K562 (cell line): Measurements from ENCODE around the gene COL1A2. TPM values are rescaled to one million over a fixed set of nuclear protein-coding genes. Genes with fewer than 3 reads are reported as not detected.

Experiments used
- ATAC-seq: fragments of 200-7000 bp; cut with Tn5 transposase; 3 replicates; pipeline ENCODE4 v1.9.1; 2020; ENCODE audit warnings: moderate library complexity
- BruUV-seq: library from RNA; stranded (reverse); fragments of 400-500 nt; replicated peaks from 2 replicates; lab custom pipeline; 2021; lab: Mats Ljungman, UMichigan
- CTCF ChIA-PET: fragments of 300-600 bp; formaldehyde crosslinking; extraction: SDS; loops from one replicate; lab custom pipeline; 2021; ENCODE audit warnings: low intra/inter-chr PET ratio; lab: Yijun Ruan, JAX
- POLR2A ChIA-PET: fragments of 300-600, 350-650 bp; sonication (Branson Sonifier 250); formaldehyde crosslinking; extraction: SDS; loops from one replicate; lab custom pipeline; 2021; ENCODE audit warnings: antibody characterized with exemption, inconsistent platforms; lab: Yijun Ruan, JAX
- DNase-seq, 4 experiments: peaks; one replicate each; pipeline versions ENCODE4 v3.0.0 to v3.0.0-alpha.2; 2011 to 2018; ENCODE audit warnings: low spot score in 3 of 4, mixed read lengths in 3 of 4; ENCODE audit errors: extremely low read depth in 1 of 4
- FAIRE-seq: peaks from 2 replicates; lab custom pipeline; 2011; peaks lifted over from hg19 to GRCh38; lab: Jason Lieb, UNC
- H2AFZ ChIP-seq: 2 replicates; pipeline ENCODE4 v1.6.0; 2011; ENCODE audit warnings: low read depth, low read length, control low read depth, inconsistent platforms
- H3K27ac ChIP-seq: fragments of 200-600 bp; 3 replicates; pipeline ENCODE4 v1.8.0; 2011; ENCODE audit warnings: low read depth, mild to moderate bottlenecking, control low read depth, inconsistent platforms, low read length, moderate library complexity, mixed read lengths; ENCODE audit errors: extremely low read depth
- H3K27me3 ChIP-seq, 2 experiments: fragments of 300-600 bp in 1 of 2; 2 replicates in 1 of 2; 3 replicates in 1 of 2; pipeline versions ENCODE4 v1.6.0 to v1.8.0; 2011; ENCODE audit warnings: inconsistent platforms in 2 of 2, low read length in 2 of 2, mild to moderate bottlenecking in 1 of 2, mixed read lengths in 1 of 2, moderate library complexity in 1 of 2; ENCODE audit not compliant: control insufficient read depth in 2 of 2, insufficient read depth in 2 of 2
- H3K36me3 ChIP-seq: fragments of 300-600 bp; 3 replicates; pipeline ENCODE4 v1.8.0; 2011; ENCODE audit warnings: mild to moderate bottlenecking, low read length, inconsistent platforms; ENCODE audit not compliant: control insufficient read depth, insufficient read depth
- H3K4me1 ChIP-seq, 2 experiments: fragments of 200-600 bp in 1 of 2; replicated peaks in 1 of 2; 2 replicates in 1 of 2; 3 replicates in 1 of 2; pipeline versions ENCODE4 v1.5.1 to v1.8.0; 2011; ENCODE audit warnings: inconsistent platforms in 2 of 2, low read length in 2 of 2, mild to moderate bottlenecking in 1 of 2, mixed read lengths in 1 of 2, moderate library complexity in 1 of 2; ENCODE audit not compliant: control insufficient read depth in 2 of 2, insufficient read depth in 2 of 2
- H3K4me2 ChIP-seq: 2 replicates; pipeline ENCODE4 v1.6.1; 2011; ENCODE audit warnings: low read length, control low read depth, inconsistent platforms, mixed read lengths; ENCODE audit not compliant: insufficient read depth
- H3K4me3 ChIP-seq: fragments of 200-600 bp; sonication (generic), shearing (Covaris generic); 2 replicates; pipeline ENCODE4 v1.5.1; 2016; ENCODE audit warnings: control low read depth, inconsistent platforms
- H3K79me2 ChIP-seq: fragments of 200-600 bp; 3 replicates; pipeline ENCODE4 v1.8.0; 2011; ENCODE audit warnings: low read length, inconsistent platforms; ENCODE audit not compliant: control insufficient read depth, insufficient read depth
- H3K9ac ChIP-seq, 2 experiments: 2 replicates each; pipeline versions ENCODE4 v1.6.0 to v1.6.1; 2011; ENCODE audit warnings: low read depth in 2 of 2, low read length in 2 of 2, control low read depth in 1 of 2, inconsistent platforms in 1 of 2, mild to moderate bottlenecking in 1 of 2, mixed read lengths in 1 of 2; ENCODE audit not compliant: insufficient read depth in 1 of 2
- H3K9me1 ChIP-seq: one replicate; pipeline ENCODE4 v1.6.0; 2011; ENCODE audit warnings: inconsistent platforms, mild to moderate bottlenecking, low read length, moderate library complexity; ENCODE audit not compliant: control insufficient read depth, insufficient read depth
- H3K9me3 ChIP-seq: replicated peaks from 2 replicates; pipeline ENCODE4 v1.5.1; 2011; ENCODE audit warnings: low read depth, low read length, inconsistent platforms; ENCODE audit not compliant: control insufficient read depth, insufficient read depth
- H4K20me1 ChIP-seq: replicated peaks from 2 replicates; pipeline ENCODE4 v1.6.1; 2011; ENCODE audit warnings: low read length, inconsistent platforms, mixed read lengths; ENCODE audit not compliant: control insufficient read depth, insufficient read depth
- AFF4 ChIP-seq: sonication (generic); formaldehyde crosslinking; IDR thresholded peaks from 2 replicates; pipeline ENCODE4 v1.8.0; 2023; ENCODE audit warnings: mild to moderate bottlenecking, missing genetic modification reagents
- FOS ChIP-seq: IDR thresholded peaks from 3 replicates; pipeline ENCODE4 v1.6.1; 2011; ENCODE audit not compliant: insufficient read length; ENCODE audit errors: extremely low read depth
- FOXA3 ChIP-seq, 2 experiments: fragments of 450-650 bp in 1 of 2; sonication (generic) in 1 of 2; formaldehyde crosslinking; IDR thresholded peaks in 1 of 2; conservative IDR thresholded peaks in 1 of 2; 2 replicates each; pipeline versions ENCODE4 v1.4.0 to v1.8.0; 2020 to 2022; ENCODE audit warnings: mild to moderate bottlenecking in 2 of 2, missing genetic modification reagents in 1 of 2
- FUS ChIP-seq: fragments of 200-400 bp; formaldehyde crosslinking; optimal IDR thresholded peaks from 2 replicates; pipeline ENCODE3; 2017; ENCODE audit warnings: low read depth, low read length
- HCFC1 ChIP-seq: IDR thresholded peaks from 2 replicates; pipeline ENCODE4 v1.6.1; 2012; ENCODE audit warnings: low read depth, low read length, improper control_type of control experiment
- JUNB ChIP-seq: fragments of 450-650 bp; formaldehyde crosslinking; conservative IDR thresholded peaks from 2 replicates; pipeline ENCODE4 v1.4.0; 2020; ENCODE audit warnings: mild to moderate bottlenecking
- NBN ChIP-seq: fragments of 450-650 bp; IDR thresholded peaks from 2 replicates; pipeline ENCODE4 v1.6.1; 2016; ENCODE audit warnings: low read depth, mild to moderate bottlenecking
- NFYB ChIP-seq: IDR thresholded peaks from 2 replicates; pipeline ENCODE4 v1.6.1; 2011; ENCODE audit warnings: mild to moderate bottlenecking, moderate library complexity; ENCODE audit not compliant: insufficient read length; ENCODE audit errors: extremely low read depth
- POLR2A ChIP-seq: fragments of 450-650 bp; conservative IDR thresholded peaks from 2 replicates; pipeline ENCODE4 v1.6.1; 2016
- POLR3A ChIP-seq: IDR thresholded peaks from 2 replicates; pipeline ENCODE4 v1.6.1; 2011; ENCODE audit warnings: borderline replicate concordance, mild to moderate bottlenecking, moderate library complexity; ENCODE audit not compliant: insufficient read length, insufficient read depth; ENCODE audit errors: extremely low read depth
- POU5F1 ChIP-seq: fragments of 150-350 bp; IDR thresholded peaks from 2 replicates; pipeline ENCODE4 v1.6.1; 2014; ENCODE audit warnings: borderline replicate concordance, low read length, low read depth, mild to moderate bottlenecking; ENCODE audit not compliant: partially characterized antibody
- RBM14 ChIP-seq: fragments of 200-400 bp; formaldehyde crosslinking; IDR thresholded peaks from 2 replicates; pipeline ENCODE4 v1.6.1; 2018; ENCODE audit warnings: low read depth, mild to moderate bottlenecking, low read length, moderate library complexity, borderline replicate concordance; ENCODE audit not compliant: insufficient read depth
- RBM22 ChIP-seq: fragments of 200-400 bp; formaldehyde crosslinking; IDR thresholded peaks from 2 replicates; pipeline ENCODE4 v1.6.1; 2018; ENCODE audit warnings: low read length, low read depth; ENCODE audit not compliant: poor library complexity, severe bottlenecking
- WGBS: fragments of 100-300 bp; shearing (Covaris generic); methylation state at CpG from one replicate; pipeline ENCODE4 v1.1.6; 2016; ENCODE audit warnings: low coverage, mixed read lengths; ENCODE audit not compliant: insufficient coverage; ENCODE audit errors: missing lambda C conversion rate; 5-methylcytosine and 5-hydroxymethylcytosine counted together
- in situ Hi-C: fragments of 300-500 bp; cut with MboI; formaldehyde crosslinking; loops from 4 replicates; pipeline ENCODE4 v1.15.0; 2018; ENCODE audit warnings: inconsistent platforms, mixed read lengths
- intact Hi-C: fragments of 100-400 bp; cut with micrococcal nuclease; formaldehyde crosslinking; loops from 2 replicates; pipeline ENCODE4 v1.14.2; 2022
- polyA plus RNA-seq, 8 experiments: library from polyadenylated mRNA; depleted of rRNA in 4 of 8; stranded (reverse) in 5 of 8; unstranded in 3 of 8; fragments of >200 nt; fragmentation: Nextera tagmentation in 2 of 8; fragmentation: Illumina TruSeq in 1 of 8; extraction: Ambion mirVana in 2 of 8; extraction: Trizol in 1 of 8; gene quantifications; 2 replicates each; pipeline versions ENCODE4 v1.2.1 to v1.2.3, GENCODE V29; 2011 to 2014; ENCODE audit warnings: inconsistent platforms in 1 of 8, missing spikeins in 1 of 8
- total RNA-seq, 7 experiments: library from RNA; depleted of rRNA in 6 of 7; stranded (reverse); fragments of >200 nt in 6 of 7; fragmentation: Illumina TruSeq in 2 of 7; extraction: Trizol in 2 of 7; gene quantifications; 2 replicates each; pipeline versions ENCODE4 v1.2.1 to v1.2.3, GENCODE V29; 2011 to 2021; ENCODE audit warnings: low replicate concordance in 1 of 7
- TF ChIP-seq, protein P1 (sequence below), 2 experiments: fragments of 450-650 bp; IDR thresholded peaks; 2 replicates each; pipeline ENCODE4 v1.6.1; 2018; ENCODE audit warnings: mild to moderate bottlenecking in 2 of 2, low read depth in 1 of 2; ENCODE audit not compliant: partially characterized antibody in 2 of 2

The COL1A2 gene
- total and polyA plus RNA-seq, 9 of the 15 experiments (the other 6 are each of a cell fraction or from before 2014, with no cell fraction given), result 0.94 to 11.6 (median 1.7) TPM

GRCh38 chr7:94425546-94425945 lies 30.9 kb downstream of the COL1A2 start:
- CTCF ChIA-PET, result no interaction called here
- no peak overlapping the region for H2AFZ ChIP-seq
- WGBS, result 2% methylated on average over 9 of the region's 10 CpGs
- TF ChIP-seq JUNB (CRISPR knock-in tag), result no peak
- TF ChIP-seq, protein P1, sequence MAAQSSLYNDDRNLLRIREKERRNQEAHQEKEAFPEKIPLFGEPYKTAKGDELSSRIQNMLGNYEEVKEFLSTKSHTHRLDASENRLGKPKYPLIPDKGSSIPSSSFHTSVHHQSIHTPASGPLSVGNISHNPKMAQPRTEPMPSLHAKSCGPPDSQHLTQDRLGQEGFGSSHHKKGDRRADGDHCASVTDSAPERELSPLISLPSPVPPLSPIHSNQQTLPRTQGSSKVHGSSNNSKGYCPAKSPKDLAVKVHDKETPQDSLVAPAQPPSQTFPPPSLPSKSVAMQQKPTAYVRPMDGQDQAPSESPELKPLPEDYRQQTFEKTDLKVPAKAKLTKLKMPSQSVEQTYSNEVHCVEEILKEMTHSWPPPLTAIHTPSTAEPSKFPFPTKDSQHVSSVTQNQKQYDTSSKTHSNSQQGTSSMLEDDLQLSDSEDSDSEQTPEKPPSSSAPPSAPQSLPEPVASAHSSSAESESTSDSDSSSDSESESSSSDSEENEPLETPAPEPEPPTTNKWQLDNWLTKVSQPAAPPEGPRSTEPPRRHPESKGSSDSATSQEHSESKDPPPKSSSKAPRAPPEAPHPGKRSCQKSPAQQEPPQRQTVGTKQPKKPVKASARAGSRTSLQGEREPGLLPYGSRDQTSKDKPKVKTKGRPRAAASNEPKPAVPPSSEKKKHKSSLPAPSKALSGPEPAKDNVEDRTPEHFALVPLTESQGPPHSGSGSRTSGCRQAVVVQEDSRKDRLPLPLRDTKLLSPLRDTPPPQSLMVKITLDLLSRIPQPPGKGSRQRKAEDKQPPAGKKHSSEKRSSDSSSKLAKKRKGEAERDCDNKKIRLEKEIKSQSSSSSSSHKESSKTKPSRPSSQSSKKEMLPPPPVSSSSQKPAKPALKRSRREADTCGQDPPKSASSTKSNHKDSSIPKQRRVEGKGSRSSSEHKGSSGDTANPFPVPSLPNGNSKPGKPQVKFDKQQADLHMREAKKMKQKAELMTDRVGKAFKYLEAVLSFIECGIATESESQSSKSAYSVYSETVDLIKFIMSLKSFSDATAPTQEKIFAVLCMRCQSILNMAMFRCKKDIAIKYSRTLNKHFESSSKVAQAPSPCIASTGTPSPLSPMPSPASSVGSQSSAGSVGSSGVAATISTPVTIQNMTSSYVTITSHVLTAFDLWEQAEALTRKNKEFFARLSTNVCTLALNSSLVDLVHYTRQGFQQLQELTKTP (IDR thresholded peaks at IDR 0.05; ENCODE audit: low read depth in 1 of 2, partially characterized antibody in 2 of 2), result no peak
- TF ChIP-seq NFYB, result no peak
- no peak for TF ChIP-seq POU5F1
- no peak for TF ChIP-seq RBM14
- TF ChIP-seq POLR3A, result no peak
- no peak for TF ChIP-seq FOXA3 (CRISPR knock-in tag; conservative IDR thresholded peaks at IDR 0.05 in 1 of 2, IDR thresholded peaks at IDR 0.05 in 1 of 2)
- TF ChIP-seq FOS, result no peak
- no peak for TF ChIP-seq AFF4
- TF ChIP-seq POLR2A, result no peak
- TF ChIP-seq FUS, result no peak
- TF ChIP-seq HCFC1, result no peak
- no peak for TF ChIP-seq NBN
- no peak for TF ChIP-seq RBM22

More at GRCh38 chr7:94425546-94425945, 30.9 kb downstream of the COL1A2 start:
- no peak overlapping the region for H3K27ac ChIP-seq
- no peaks in the 10 kb centered on the region for H3K4me1 ChIP-seq
- H3K36me3 ChIP-seq, result no peaks in the 10 kb centered on the region
- in situ Hi-C loops, result loop anchor here (25.0 kb wide), 1 partner anchor 1062 kb away; the partner anchor contains the start of gene ASB4
- no peak overlapping the region for H3K4me2 ChIP-seq
- no peaks in the 10 kb centered on the region for H3K9me3 ChIP-seq
- no peak overlapping the region for H3K9ac ChIP-seq
- intact Hi-C loops, result no loop called here
- POLR2A ChIA-PET, result interaction anchor here (0.7 to 1.2 kb wide), 2 partner anchors 12 to 22 kb away, joined by 4 read pairs; no protein-coding TSS in a partner anchor
- FAIRE-seq, result no peak
- no TSS peak for BruUV-seq
- no peak for ATAC-seq
- H3K9me1 ChIP-seq, result no peaks in the 10 kb centered on the region
- H3K27me3 ChIP-seq, result peaks cover 0 to 4% of the 10 kb centered on the region in 2 experiments; a peak in 1 of 5 replicates
- H3K79me2 ChIP-seq, result no peaks in the 10 kb centered on the region
- H4K20me1 ChIP-seq, result no peaks in the 10 kb centered on the region
- DNase-seq, result no peak
- H3K4me3 ChIP-seq, result no peak overlapping the region
